Renal pelvis (tissue), 4 donors: Measurements from ENCODE around the gene ATRN. TPM values are rescaled to one million over a fixed set of nuclear protein-coding genes. Genes with fewer than 3 reads are reported as not detected.
"Not testable (repeated sequence)": the region's sequence is repeated elsewhere in the genome, so short reads cannot be mapped to it uniquely, and the experiment has no call there.

Source experiments
- DNase-seq: peaks from one replicate; pipeline ENCODE4 v3.0.0-alpha.2; 2013
- polyA plus RNA-seq, 3 donors: library from polyadenylated mRNA; unstranded; fragments of 120-200 nt; gene quantifications; one replicate each; pipeline ENCODE4 v1.2.1, GENCODE V29; 2013; ENCODE audit not compliant: insufficient read length in 3 of 3

The ATRN gene
- polyA plus RNA-seq, 3 donors: 47.6 to 56.7 (median 53.5) TPM

DNA sequence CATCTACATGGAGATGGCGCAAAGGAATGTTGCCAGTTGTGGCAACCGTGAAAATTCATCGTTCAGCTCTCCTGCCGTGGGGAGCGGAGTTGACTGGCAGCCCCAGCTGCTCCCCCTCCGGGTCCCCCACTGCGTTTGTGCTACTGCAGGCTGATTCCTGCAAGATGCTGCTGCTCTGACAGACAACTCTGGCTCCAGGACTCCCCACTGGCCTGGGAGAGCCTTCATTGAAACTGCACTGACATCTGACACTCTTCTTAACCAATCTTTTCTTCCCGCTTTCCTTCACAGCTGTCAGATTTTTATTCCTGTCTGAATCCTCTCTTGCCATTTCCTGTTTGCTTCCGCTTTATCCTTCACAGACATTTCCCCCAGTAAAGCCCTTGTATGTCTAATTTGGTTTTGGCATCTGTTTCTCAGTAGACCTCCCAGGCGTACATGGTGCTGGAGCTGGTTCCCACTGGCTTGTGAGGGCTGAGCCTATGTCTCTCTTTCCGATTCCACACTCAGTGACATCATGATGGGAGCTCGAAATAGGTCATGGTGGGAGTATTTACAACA, 9.5 kb upstream of the ATRN start:
- DNase-seq: peak; percentile 55

DNA sequence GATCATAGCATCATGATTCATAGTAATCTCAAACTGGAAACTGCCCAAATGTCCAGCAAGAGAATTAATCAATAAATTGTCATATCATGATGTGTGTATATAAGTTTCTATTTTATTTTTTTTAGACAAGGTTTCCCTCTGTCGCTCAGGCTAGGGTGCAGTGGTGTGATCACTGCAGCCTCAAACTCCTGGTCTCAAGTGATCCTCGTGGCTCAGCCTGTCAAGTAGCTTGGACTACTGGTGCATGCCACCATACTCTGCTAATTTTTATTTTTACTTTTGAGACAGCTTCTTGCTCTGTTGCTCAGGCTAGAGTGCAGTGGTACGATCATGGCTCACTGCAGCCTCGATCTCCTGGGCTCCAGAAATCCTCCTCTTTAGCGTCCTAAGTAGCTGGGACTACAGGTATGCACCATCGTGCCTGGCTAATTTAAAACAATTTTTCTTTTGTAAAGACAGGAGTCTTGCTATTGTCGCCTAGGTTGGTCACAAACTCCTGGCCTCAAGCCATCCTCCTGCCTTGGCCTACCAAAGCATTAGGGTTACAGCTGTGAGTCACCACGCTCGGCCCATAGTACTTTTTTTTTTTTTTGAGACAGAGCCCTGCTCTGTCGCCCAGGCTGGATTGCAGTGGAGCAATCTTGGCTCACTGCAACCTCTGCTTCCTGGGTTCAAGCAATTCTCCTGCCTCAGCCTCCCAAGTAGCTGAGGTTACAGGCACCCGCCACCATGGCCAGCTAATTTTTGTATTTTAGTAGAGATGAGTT, 8.7 kb upstream of the ATRN start:
- DNase-seq: no peak

- no peak for DNase-seq
Observed at GRCh38 chr20:3464166-3464565, 6.7 kb upstream of the ATRN start.

DNA sequence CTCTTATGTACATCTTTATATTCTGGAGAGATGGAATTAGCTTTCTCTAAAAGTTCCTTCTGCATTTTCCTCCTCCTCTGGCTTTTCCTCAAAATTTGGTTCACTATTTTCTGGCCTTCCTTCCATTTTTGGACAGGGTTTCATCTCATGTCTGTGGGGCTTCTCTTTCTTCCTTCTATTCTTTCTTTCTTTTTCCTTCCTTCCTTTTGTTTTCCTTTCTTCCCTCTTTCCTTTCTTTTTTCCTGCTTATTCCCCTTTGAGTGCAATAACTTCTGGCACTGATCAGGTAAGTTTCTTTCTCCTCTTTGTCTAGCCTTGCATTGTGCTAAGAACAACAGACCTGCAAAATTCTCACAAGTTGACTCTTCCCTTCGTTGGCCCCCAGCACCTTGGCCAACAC, 5.5 kb upstream of the ATRN start:
- no peak for DNase-seq

GRCh38 chr20:3470208-3470626, 601 bp upstream of the ATRN start:
- no peak for DNase-seq

DNA sequence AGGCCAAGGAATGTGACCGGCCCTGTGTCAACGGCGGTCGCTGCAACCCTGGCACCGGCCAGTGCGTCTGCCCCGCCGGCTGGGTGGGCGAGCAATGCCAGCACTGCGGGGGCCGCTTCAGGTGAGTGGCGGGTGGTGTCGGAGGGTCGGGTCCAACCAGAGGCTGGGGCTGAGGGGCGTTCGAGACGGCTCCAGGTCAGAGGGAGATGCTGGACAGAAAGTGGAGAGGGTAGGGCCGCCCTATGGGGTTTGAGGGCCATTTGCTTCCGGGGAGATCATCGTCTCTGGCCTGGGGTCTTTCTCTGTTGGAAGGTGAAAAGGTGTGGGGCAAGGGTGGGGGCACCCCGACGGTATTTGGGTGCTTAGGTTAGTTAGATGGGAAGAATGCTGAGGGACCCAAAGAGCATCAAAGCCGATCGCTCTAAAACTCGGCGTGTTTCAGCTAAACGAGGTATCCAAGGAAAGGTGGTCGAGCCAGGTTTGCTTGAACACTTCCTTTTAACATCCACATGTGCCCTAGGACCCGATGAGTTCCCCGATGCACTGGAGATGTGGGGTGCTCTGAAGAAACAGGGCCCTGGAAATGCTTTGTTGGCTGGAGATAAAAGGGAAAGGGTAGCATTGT, 691 bp downstream of the ATRN start:
- no peak for DNase-seq

GRCh38 chr20:3472105-3472504, 1.3 kb downstream of the ATRN start:
- DNase-seq: no peak

- no peak for DNase-seq
Observed at GRCh38 chr20:3473324-3473723, 2.5 kb downstream of the ATRN start.

DNA sequence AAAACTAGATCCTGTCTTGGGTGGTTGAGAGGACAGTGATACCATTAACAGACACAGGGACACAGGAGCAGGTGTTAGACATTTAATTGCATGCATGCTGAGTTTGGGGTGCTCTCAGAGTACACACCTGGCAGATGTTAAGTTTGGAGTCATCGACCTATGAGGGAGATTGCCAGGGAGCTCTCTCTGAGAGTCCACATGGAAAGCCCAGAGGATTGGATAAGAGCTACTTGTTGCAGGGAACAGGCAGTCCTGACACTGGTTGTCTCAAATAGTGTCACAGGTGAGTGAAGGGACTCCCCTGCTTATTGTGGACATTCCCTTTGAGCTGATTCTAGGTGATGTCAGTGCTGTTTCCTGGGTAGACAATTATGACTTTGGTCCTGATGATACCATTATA, 3.1 kb downstream of the ATRN start:
- no peak for DNase-seq

DNA sequence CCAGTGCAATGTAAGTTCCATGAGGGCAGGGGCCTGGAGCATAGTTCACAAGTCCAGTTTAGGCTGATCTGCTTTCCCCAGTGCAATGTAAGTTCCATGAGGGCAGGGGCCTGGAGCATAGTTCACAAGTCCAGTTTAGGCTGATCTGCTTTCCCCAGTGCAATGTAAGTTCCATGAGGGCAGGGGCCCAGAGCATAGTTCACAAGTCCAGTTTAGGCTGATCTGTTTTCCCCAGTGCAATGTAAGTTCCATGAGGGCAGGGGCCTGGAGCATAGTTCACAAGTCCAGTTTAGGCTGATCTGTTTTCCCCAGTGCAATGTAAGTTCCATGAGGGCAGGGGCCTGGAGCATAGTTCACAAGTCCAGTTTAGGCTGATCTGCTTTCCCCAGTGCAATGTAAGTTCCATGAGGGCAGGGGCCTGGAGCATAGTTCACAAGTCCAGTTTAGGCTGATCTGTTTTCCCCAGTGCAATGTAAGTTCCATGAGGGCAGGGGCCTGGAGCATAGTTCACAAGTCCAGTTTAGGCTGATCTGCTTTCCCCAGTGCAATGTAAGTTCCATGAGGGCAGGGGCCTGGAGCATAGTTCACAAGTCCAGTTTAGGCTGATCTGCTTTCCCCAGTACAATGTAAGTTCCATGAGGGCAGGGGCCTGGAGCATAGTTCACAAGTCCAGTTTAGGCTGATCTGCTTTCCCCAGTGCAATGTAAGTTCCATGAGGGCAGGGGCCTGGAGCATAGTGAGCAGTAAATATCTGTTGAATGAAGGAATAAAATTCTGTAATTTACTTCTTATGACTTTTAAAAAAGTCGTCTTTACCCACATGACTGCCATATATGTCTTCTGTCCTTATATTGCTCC, 6.4 kb downstream of the ATRN start:
- DNase-seq: not testable (repeated sequence)

DNA sequence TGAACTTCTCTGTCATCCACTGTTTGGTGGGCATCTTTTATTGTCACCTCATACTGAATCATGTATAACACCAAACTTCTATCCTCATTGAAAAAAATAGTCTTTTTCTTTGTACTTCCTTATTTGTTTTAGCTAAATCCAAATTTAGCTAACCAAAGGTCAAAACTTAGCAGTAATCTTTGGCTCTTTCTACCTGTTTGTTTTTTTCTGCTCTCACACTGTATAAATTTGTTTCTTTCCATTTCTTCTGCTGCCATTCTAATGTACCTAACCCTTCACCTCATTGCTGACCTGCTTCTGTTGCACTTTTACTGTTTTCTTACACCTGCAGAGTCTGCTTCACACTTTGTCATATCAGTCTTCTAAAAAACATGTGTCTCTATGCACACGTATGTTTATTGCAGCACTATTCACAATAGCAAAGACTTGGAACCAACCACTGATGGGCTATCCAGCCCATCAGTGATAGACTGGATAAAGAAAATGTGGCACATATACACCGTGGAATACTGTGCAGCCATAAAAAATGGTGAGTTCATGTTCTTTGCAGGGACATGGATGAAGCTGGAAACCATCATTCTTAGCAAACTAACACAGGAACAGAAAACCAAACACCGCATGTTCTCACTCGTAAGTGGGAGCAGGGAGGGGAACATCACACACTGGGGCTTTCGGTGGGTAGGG, 7.2 kb downstream of the ATRN start:
- DNase-seq: no peak

GRCh38 chr20:3479025-3479424, 8.2 kb downstream of the ATRN start:
- no peak for DNase-seq

- DNase-seq: no peak
Observed at GRCh38 chr20:3479759-3480615, 9.2 kb downstream of the ATRN start.

GRCh38 chr20:3483309-3483708, 12.5 kb downstream of the ATRN start:
- no peak for DNase-seq

DNA sequence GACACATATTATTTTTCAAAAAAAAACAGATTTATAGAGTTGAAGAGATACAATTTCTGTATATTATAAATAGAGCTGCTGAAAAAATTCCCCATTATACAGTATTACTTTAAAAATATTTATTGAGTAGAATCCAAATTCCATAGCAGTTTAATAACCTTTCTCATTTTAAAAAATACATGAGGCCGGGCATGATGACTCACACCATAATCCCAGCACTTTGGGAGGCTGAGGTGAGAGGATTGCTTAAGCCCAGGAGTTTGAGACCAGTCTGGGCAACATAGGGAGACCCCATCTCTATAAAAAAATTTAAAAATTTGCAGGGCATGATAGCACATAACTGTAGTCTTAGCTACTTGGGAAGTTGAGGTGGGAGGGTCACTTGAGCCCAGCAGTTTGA, 13.0 kb downstream of the ATRN start:
- no peak for DNase-seq

GRCh38 chr20:3485913-3486312, 15.1 kb downstream of the ATRN start:
- no peak for DNase-seq

GRCh38 chr20:3486850-3487249, 16.0 kb downstream of the ATRN start:
- no peak for DNase-seq

GRCh38 chr20:3492669-3493068, 21.9 kb downstream of the ATRN start:
- no peak for DNase-seq

DNA sequence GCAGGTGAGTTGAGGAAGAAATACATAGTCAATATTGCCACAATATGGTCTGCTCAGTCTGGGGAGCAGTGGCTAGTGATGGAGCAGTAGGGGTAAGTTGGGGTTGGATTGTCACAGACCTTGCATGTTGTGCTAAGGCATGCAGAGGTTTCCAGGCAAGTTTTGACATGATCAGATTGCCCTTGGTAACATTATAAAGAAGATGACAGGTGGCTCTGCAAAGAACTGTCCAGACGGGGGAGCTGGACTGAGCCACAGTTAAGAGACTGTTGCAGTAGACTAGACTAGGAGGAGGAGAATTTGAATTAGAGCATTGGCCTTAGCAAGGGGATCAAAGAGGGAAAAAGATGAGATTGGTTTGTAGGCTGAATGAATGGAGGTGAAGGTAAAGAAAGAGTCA, 23.4 kb downstream of the ATRN start:
- DNase-seq: no peak

- DNase-seq: no peak
Observed at GRCh38 chr20:3502878-3503277, 32.1 kb downstream of the ATRN start.

GRCh38 chr20:3505148-3505547, 34.3 kb downstream of the ATRN start:
- no peak for DNase-seq
